Measurements from ENCODE around the gene EEF1AKMT2. TPM values are rescaled to one million over a fixed set of nuclear protein-coding genes. Genes with fewer than 3 reads are reported as not detected.

EEF1AKMT2 gene
- total and polyA plus RNA-seq, 2 of the 13 experiments (the other 11 are each of a cell fraction or from before 2014, with no cell fraction given), result 11.3 to 19.3 TPM

GRCh38 chr10:124791547-124792348 lies at the start of gene EEF1AKMT2 (continued):
- peak; percentile 63; the same call in 1 of the 2 replicates for TF ChIP-seq HMGXB3 (CRISPR knock-in tag; IDR thresholded peaks at IDR 0.05; ENCODE audit: borderline replicate concordance)
- no peak for TF ChIP-seq ZNF562 (CRISPR knock-in tag; IDR thresholded peaks at IDR 0.05; ENCODE audit: borderline replicate concordance)
- no peak for TF ChIP-seq ATF7 (IDR thresholded peaks at IDR 0.05)
- TF ChIP-seq ATF7 (CRISPR knock-in tag; IDR thresholded peaks at IDR 0.05), result no peak
- TF ChIP-seq ARID3A (IDR thresholded peaks at IDR 0.05; ENCODE audit: low read depth, low read length), result 0 out of 2 replicates have a peak, but pooled peaks have one; percentile 17
- TF ChIP-seq ZNF790 (CRISPR knock-in tag; IDR thresholded peaks at IDR 0.05; ENCODE audit: borderline replicate concordance), result no peak; the same call in 1 of the 2 replicates
- TF ChIP-seq TEAD2 (CRISPR knock-in tag; IDR thresholded peaks at IDR 0.05), result no peak
- no peak; the same call in 1 of the 2 replicates for TF ChIP-seq ZNF605 (CRISPR knock-in tag; IDR thresholded peaks at IDR 0.05)
- TF ChIP-seq RBM39 (IDR thresholded peaks at IDR 0.05; ENCODE audit: low read depth, low read length, poor library complexity, severe bottlenecking), result peak; percentile 95
- TF ChIP-seq SRF (IDR thresholded peaks at IDR 0.05; ENCODE audit: low read depth, low read length), result no peak
- no peak for TF ChIP-seq MIER3 (CRISPR knock-in tag; IDR thresholded peaks at IDR 0.05; ENCODE audit: borderline replicate concordance)
- TF ChIP-seq NR2F2 (IDR thresholded peaks at IDR 0.05; ENCODE audit: borderline replicate concordance, low read depth), result no peak
- peak; percentile 96 for TF ChIP-seq ZNF772 (CRISPR knock-in tag; IDR thresholded peaks at IDR 0.05)
- TF ChIP-seq ZNF691 (CRISPR knock-in tag; IDR thresholded peaks at IDR 0.05; ENCODE audit: borderline replicate concordance, low read depth), result peak; percentile 90
- TF ChIP-seq USF2 (IDR thresholded peaks at IDR 0.05; ENCODE audit: low read depth, low read length), result no peak
- TF ChIP-seq USF2 (CRISPR knock-in tag; IDR thresholded peaks at IDR 0.05; ENCODE audit: borderline replicate concordance), result peak; percentile 32; the same call in 1 of the 2 replicates
- TF ChIP-seq MEIS1 (CRISPR knock-in tag; IDR thresholded peaks at IDR 0.05; ENCODE audit: borderline replicate concordance), result peak; percentile 81
- TF ChIP-seq ZNF567 (CRISPR knock-in tag; IDR thresholded peaks at IDR 0.05; ENCODE audit: borderline replicate concordance), result peak; percentile 80
- TF ChIP-seq ZNF136 (CRISPR knock-in tag; IDR thresholded peaks at IDR 0.05; ENCODE audit: low read depth), result no peak; the same call in 1 of the 2 replicates
- TF ChIP-seq MXI1 (IDR thresholded peaks at IDR 0.05; ENCODE audit: borderline replicate concordance, low read depth, low read length), result no peak; the same call in 2 of the 3 replicates
